Renal cortical epithelial cell (primary cell): ENCODE results near the gene C16orf86. TPM values are rescaled to one million over a fixed set of nuclear protein-coding genes. Genes with fewer than 3 reads are reported as not detected.

Experiments
- DNase-seq: peaks from one replicate; pipeline ENCODE4 v3.0.0-alpha.2; 2011; ENCODE audit warnings: low read depth
- total RNA-seq: library from RNA; depleted of rRNA; stranded (reverse); fragments of >200 nt; gene quantifications from 2 replicates; pipeline ENCODE4 v1.2.3, GENCODE V29; 2014

Gene C16orf86
- total RNA-seq, 1 donor from 2014 or later, result 4.6 TPM

DNA sequence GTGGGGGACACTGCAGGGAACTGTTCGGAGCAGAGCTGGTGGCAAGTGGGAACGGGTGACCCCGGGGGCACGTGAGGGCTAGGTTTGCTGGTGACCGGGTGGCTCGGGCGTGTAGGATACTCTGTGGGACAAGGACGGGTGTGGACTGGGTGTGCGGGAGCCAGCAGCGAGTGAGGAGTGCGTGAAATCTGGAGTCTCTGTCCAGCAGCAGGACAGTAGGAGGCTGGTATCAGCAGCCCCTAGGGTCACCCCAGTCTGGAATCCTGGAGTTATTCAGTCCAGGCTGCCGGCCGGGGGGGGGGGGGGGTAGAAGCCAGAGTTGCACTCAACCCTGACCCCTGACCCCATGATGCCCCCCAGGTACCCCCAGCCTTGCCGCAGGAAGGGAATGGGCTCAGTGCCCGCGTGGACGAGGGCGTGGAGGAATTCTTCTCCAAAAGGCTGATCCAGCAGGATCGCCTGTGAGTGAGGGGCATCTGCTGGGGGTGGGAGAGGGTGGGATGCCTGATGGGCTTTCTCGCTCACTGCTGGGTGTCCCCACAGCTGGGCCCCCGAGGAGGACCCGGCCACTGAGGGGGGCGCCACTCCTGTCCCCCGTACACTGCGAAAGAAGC is 12.7 kb upstream of the C16orf86 start:
- DNase-seq, result no peak

DNA sequence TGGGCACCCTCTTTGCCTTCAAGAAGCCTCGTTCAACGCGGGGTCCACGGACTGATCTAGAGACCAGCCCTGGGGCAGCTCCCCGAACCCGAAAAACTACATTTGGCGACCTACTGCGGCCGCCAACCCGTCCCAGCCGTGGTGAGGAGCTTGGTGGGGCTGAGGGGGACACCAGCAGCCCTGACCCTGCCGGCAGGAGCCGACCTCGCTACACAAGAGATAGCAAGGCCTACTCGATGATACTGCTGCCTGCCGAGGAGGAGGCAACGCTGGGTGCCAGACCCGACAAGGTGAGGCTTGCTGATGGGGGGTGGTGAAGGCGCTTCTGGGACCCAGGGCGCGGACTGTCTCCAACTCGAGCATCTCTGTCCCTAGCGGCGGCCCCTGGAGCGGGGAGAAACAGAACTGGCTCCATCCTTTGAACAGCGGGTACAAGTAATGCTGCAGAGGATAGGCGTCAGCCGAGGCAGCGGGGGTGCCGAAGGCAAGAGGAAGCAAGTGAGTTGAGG is 12.2 kb upstream of the C16orf86 start:
- DNase-seq, result no peak

DNA sequence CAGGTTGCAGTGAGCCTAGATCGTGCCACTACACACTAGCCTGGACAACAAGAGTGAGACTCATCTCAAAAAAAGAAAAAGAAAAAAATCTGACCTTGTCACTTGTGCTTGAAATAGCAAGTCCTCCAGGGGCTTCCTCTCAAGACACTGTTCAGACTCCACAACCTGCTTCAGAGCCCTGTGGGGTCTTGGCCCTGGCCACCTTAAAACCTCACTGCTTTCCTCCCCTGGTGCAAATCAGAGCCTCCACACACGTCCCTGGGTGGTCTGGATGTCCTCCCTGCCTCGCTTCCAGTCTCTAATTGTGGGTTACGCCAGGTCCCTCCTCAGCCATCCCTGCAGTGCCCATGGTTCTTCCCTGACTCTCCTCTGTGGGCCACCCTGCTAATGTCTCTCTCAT is 11.3 kb upstream of the C16orf86 start:
- DNase-seq, result no peak

DNA sequence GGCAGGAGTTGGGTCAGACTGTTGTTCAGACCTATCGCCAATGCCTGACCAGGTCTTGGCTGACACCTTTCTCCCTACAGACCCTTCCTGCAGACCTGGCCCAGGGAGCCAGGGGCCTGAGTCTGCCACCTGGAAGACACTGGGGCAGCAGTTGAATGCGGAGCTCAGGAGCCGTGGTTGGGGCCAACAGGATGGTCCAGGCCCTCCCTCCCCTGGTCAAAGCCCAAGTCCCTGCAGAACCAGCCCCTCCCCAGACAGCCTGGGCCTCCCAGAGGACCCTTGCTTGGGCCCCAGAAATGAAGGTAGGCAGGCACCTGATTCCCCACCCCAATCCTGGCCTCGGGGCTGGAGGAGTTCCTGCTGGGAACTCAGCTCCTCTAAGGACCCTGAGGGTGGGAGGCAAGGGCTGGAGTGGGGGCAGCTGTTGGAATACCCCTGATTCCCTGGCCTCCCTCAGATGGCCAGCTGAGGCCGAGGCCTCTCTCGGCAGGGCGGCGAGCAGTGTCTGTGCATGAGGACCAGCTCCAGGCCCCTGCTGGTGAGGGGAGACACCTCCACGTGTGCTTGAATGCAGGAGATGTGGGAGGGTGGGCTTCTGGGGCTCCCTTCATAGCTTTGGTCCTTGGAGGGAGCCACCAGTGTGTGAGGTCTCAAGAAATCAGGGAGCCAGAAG is 10.1 kb upstream of the C16orf86 start:
- no peak for DNase-seq

DNA sequence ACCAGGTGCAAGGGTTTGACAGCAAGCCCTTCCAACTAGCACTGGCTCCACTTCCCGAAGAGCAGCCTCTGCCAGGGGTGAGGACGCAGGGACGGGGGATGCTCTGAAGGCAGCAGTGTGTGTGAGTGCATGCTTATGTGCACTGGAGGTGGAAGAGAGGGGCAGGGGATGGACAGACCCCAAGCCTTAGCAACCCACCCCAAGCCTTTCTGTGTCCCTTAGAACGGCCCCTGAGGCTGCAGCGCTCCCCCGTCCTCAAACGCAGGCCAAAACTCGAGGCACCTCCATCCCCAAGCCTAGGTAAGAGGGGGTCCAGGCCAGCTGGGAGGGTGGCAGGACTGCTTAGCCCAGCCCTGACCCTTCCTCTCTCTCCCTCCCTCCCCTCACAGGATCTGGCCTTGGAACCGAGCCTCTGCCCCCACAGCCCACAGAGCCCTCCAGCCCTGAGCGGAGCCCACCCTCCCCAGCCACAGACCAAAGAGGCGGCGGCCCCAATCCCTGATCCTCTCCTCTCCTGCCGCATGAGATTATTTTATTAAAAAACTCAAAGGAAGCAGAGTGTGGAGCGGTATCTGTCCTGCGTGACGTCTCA is 9.5 kb upstream of the C16orf86 start:
- DNase-seq, result no peak

DNA sequence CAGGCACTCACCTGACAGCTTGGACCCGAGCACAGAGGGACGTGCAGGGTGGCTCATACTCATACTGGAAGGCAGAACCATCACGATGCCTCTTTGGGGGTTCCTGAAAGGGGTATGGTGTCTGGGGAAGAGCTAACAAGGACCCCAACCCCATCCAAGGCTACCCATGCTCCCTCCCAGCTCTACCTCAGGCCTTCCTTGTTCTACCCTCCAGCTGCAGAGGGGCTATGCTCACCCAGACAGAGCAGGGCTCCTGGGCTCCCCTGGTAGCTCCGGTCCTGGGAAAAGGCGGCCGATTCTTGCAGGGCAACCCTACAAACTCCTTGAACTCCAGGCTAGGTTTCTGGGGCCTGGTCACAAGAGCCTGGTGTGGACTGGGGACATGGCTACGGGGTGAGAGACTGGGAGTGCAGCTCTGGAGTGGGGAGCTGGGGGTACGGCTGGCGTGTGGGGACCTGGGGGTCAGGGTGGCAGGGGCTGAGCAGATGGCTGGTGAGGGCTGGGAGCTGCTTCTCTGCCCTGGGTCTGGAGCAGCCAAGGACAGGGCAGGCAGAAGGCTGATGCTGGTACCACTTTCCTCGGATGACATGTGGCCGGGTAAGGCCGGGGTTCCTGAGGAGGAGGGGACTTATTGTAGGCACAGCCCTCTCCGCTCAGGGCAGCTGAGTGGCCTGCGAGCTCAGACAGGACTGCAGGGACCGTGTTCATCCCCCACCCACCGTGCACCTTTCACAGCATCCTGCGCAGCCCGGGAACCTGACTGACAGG is 8.7 kb upstream of the C16orf86 start:
- no peak for DNase-seq

DNA sequence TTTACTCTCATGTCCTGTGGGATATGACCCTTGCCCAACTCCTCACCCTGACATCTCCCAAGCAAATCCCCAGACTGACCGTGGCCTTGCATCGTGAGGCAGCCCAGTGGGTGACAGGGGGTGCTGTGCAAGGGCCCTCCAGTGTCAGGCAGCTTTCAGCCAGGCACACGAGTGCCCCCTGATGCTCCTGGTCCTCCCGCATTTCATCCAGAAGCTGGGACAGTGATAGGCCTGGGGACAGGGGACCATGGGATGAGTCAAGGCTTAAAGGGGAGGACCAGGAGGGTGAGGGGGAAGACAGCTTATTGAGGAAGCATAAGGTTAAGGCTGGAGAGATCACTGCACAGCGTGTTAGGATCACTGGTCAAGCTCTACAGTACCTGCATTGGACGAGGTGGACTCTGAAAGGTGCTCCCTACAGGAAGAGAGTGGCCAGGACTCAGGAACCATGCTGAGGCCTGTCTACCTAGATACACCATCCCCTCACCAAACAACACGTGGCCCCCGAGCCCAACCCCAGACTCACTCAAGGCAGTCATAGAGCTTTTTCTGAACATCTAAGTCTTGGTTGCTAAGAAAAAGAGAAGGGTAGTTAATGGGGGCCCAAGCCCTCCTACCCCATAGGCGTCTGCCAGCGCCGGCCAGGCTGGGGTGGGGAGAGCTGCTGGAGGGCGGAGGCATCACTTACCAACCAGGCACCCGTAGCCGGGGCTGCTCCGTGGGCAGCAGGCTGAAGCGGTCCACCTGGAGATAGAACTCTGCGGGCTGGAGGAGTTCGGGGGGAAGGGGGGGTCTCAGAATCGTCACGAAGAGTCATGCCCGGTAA is 7.6 kb upstream of the C16orf86 start:
- DNase-seq, result no peak

DNA sequence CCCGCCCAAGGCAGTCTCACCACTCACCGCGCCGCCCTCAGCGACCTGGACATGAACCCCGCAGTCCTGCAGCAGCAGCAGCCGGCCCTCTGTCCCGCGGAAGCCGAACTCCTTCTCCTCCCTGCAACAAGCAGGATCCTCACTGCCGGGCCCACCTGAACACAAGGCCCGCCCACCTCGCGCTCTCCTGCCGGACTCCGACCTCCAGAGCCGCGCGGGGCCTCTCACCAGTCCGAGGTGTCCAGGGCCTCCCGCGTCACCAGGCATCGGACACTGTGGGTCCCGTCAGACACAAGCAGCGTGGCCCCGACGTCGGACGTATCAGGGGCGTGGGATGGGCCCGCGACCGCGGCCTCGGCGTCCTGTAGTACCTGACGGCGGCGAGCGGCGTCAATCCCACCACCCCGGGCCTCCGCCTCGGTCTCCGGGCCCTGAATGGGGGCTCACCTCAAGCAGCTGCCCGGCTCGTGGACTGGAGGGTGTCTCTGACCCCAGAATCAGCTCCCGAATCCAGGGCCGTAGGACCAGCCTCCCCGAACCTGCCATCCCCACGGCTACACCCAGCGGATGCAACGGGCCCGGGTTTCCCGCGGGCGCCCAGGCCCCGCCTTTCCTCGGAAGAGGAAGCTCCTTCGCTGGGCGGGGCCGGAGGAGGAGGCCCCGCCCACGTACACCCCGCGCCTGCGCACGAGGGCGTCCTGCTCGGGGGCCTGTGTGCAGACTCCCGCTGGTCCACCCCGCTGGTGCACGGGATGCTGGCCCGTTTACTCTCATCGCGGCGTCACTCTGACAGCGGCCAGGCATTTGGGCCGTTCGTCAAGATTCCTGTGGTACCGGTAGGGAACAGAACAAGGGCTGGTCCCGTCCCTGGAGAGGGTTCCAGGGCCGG is 6.7 kb upstream of the C16orf86 start, which contains the start of gene ACD:
Gene ACD (minus strand): TSS at position 586 of the 889 bp plus-strand sequence. CDS start 40 bp downstream, at position 546.
- DNase-seq, result peak; percentile 74

DNA sequence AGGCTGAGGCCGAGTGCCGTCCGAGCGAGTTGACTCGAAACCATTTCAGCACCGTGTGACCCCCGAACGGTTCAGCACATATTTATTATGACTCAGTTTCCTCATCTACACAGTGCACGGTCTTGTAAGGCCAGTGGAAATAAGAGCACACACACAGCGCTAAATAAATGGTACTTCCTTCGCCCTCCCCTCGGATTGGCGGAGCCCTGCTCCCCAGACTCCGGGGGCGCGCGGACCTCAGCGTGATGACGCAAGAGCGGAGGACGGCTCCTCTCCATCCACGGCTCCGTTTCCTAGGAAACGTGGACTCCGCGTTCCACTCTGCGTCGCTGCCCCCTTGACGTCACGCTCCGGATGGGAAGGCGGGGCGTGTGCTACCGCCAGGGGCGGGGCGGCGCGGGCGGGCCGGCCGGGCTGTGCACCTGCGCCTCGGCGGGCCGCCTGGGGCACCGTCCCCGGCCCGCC is 6.0 kb upstream of the C16orf86 start, which contains the start of gene PARD6A:
Gene PARD6A (plus strand): TSS at position 397 of the 465 bp plus-strand sequence. CDS start 79 bp downstream, outside the sequence.
- peak; percentile 87 for DNase-seq

DNA sequence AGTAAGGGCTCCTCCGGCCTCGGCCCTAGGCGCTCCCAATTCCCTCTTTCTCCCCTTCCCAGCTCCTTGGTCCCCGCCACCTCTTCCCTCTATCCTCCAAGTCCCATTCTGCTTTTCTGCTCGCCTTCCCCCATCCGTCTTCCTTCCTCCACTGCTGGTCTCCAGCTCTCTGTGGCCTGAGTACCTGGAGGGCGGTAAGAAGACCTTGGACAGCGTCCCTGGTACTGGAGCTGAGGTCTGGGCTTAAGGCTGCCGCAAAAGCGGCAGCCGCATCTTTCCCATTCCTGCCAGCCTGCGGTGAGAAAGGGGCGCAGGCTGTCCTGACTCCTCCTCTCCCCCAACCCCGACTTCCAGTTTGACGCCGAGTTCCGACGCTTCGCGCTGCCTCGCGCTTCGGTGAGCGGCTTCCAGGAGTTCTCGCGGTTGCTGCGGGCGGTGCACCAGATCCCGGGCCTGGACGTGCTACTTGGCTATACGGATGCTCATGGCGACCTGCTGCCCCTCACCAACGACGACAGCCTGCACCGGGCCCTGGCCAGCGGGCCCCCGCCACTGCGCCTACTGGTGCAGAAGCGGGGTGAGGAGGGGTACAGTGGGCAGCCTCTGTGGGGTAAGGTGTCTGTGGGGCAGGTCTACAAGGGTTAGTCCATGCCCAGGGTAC is 5.4 kb upstream of the C16orf86 start:
- peak; percentile 72 for DNase-seq

DNA sequence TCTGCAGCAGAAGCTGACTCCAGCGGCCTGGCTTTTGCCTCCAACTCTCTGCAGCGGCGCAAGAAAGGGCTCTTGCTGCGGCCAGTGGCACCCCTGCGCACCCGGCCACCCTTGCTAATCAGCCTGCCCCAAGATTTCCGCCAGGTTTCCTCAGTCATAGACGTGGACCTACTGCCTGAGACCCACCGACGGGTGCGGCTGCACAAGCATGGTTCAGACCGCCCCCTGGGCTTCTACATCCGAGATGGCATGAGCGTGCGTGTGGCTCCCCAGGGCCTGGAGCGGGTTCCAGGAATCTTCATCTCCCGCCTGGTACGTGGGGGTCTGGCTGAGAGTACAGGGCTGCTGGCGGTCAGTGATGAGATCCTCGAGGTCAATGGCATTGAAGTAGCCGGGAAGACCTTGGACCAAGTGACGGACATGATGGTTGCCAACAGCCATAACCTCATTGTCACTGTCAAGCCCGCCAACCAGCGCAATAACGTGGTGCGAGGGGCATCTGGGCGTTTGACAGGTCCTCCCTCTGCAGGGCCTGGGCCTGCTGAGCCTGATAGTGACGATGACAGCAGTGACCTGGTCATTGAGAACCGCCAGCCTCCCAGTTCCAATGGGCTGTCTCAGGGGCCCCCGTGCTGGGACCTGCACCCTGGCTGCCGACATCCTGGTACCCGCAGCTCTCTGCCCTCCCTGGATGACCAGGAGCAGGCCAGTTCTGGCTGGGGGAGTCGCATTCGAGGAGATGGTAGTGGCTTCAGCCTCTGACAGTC is 4.5 kb upstream of the C16orf86 start:
- no peak for DNase-seq

DNA sequence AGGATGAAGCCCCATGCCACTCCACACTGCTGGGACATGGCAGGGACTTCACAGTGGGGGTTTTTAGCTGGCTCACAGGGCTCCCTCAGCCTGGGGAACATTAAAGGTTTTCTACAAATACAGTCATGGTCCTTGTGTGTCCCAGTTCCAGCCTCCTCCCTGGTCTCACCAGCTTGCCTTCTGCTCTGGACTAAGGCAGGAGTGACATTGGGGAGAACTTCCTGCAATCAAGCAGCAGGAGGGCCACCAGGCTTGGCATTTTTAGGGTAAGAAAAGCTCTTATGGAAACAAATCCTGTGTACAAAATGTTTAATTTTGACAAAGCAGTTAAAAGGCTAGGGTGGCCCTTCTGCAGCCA is 4.0 kb upstream of the C16orf86 start:
- DNase-seq, result no peak

DNA sequence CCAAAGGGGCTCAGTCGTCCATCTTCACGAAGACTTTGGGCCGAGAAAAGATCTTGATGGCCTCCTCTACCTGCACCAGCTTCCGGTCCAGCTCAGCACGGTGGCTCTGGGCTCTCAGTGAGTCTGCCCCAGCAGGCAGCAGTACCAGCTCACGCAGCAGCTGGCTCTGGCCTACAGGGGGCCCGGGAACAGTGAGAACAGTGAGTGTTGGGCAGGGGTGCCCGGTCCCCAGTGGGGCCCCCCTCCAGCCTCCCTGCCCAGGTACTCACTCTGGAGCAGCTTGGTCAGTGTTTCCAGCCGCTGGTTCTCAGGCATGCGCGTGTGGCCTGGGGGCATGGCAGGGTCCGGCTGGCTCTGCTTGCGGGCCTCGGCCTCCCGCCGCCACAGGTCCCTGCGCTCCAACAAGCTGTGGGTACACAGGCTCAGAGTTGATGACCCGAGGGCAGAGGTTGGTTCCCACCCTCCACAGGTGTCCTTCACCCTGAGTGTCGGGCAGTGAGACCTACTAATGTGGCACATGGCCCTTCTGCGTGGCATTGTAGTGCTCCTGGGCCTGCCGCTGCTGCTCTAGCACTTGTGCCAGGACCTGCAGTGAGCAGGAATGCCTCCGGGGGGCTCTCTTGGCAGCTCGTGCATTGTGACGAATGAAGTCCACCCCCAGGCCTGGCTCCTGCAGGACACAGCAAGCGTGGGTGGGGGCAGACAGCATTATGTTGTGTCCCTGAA is 3.3 kb upstream of the C16orf86 start:
- no peak for DNase-seq

DNA sequence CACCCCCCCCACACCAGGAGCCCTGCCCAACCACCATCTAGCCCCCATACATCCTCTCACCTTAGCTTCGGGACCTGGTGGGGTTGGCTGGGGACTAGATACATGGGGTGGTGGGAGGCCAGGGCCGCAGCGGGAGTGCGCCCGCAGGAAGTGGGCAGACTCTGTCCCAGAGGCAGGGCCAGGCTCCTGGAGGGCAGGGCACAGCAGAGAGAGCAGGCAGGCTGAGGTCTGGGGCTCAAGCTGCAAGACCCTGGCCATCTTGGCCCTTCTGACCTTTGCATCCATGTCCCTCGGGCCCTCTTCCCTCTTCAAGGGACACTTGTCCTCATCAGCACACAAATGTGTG is 2.8 kb upstream of the C16orf86 start:
- DNase-seq, result no peak

DNA sequence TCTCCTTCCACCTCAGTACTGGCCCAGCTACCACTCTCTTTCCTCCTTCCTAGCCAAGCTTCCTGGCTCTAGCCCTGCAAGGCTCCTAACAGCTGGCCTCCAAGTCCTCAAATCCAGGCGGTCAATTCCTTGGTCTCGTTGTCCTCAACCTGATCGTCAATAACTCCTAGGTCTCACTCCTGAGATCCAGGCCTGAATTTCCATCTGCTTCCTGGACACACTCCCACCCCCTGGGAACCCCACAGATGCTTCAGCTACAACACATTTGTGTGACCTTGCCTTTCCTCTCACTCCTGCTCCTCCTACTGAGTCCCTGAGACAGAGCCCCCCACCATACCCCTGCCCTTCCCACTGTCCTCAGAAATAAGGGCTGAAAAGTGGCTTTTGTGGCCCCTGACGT is 2.4 kb upstream of the C16orf86 start:
- DNase-seq, result no peak

DNA sequence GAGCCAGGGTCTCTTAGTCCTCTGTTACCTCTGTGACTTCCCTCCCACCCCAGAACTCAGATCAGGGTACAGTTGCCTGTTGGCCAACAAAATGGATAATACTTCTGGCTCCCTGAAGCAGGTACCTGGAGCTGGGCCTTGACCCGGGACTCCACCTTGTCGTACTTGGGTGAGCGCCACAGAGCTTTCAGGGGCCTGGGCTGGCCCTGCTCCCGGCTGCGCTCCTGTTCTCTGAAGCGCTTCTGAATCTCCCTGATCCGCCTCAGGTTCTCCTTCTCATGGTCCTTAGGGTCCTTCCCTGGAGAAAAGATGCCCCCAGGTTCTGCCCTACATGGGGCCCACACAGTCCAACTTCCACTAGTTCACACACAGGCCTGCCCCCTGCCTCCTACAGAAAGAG is 1.7 kb upstream of the C16orf86 start:
- DNase-seq, result no peak

DNA sequence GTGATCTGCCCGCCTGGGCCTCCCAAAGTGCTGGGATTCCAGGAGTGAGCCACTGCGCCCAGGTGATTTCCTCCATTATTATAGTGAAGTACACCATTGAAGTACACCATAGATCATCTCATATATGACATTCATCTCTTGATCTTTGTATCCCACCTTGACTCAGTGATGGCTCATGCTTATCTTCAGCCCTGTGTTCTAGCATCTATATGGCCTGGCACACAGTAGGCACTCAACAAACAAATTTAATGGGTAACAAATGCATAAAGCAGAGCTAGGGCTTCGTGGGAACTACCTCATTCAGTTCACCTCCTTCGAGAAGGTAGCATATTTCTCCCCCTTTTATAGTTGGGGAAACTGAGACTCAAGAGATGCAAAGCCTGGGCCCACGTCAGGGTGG is 1.0 kb upstream of the C16orf86 start:
- no peak for DNase-seq

DNA sequence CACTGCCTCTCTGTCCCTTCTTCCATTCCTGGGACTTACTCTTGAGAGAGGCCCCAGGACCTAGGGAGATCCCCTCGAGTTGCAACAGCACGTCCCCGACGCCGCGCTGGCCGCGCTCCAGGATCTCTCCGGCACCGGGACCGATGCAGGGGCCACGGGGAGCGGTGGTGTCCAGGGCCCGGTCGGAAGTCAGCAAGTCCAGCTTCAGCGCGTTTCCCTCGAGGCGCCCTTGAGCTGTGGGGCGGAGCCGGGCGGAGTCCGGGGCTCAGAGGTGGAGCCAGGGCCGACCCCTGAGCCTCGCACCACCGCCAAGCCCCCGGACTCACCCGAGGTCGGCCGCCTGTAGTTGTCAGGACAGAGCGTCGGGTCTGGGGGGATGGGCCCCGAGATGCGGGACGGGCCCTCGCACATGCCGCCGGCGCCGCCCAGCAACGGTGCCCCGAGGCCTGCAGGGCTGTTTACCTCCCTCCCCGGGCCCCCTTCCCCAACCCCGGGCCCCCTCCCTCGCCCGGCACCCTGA is 522 bp upstream of the C16orf86 start:
- no peak for DNase-seq
